Limb (tissue), 2 donors: ENCODE results near the gene PRAME.
"Not testable (repeated sequence)": the region's sequence is repeated elsewhere in the genome, so short reads cannot be mapped to it uniquely, and the experiment has no call there.

Source experiments
- DNase-seq, 2 donors: peaks; one replicate each; pipeline ENCODE4 v3.0.0-alpha.2; 2016; ENCODE audit errors: extremely low spot score in 2 of 2

The PRAME gene

DNA sequence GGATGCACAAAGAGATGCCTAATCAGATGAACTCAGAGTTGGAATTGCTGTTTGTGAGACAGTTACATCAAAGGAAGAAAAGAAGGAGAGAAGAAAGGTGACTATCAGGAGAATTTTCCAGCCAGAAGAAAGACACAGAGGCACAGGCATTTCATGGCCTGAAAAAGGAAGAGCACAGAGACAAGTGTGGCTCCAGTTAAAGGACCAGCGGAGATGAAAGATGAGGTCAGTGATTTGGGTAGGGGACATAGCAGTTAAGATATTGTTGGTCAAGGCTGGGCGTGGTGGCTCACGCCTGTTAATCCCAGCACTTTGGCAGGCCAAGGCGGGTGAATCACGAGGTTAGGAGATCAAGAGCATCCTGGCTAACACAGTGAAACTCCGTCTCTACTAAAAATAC is 35.6 kb downstream of the PRAME start:
- DNase-seq = no peak

GRCh38 chr22:22521631-22522030 is 37.4 kb downstream of the PRAME start:
- DNase-seq = no peak

- no peak for DNase-seq
Measured at GRCh38 chr22:22520667-22521602, 38.1 kb downstream of the PRAME start.

- DNase-seq = no peak
Measured at GRCh38 chr22:22520020-22520656, 38.9 kb downstream of the PRAME start, which contains the start of gene ZNF280A. Gene ZNF280A (minus strand): TSS chr22:22520270. CDS start chr22:22515630, 4,640 bp downstream.

- DNase-seq = no peak
Measured at GRCh38 chr22:22519591-22519990, 39.5 kb downstream of the PRAME start.

GRCh38 chr22:22516992-22517391 is 42.1 kb downstream of the PRAME start:
- DNase-seq = no peak

GRCh38 chr22:22515890-22516289 is 43.2 kb downstream of the PRAME start:
- no peak for DNase-seq

DNA sequence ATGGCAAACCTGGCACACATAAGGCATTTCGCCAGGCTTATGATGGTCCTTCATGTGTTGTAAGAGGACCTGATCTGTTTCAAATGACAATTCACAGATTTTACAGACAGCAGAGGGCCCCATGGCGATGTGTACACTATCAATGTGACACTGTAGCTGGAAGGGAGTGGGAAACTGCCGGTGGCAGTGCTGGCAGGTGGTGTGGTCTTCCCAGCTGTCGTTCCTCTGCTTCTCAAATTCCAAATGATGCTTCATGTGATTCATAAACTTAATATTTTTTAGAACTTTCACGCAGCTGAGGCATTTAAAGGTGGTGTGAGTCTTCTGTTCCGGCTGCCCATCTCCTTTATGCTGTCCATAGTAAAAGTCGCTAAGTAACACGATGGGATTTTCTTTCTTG is 44.6 kb downstream of the PRAME start:
- not testable (repeated sequence) for DNase-seq

DNA sequence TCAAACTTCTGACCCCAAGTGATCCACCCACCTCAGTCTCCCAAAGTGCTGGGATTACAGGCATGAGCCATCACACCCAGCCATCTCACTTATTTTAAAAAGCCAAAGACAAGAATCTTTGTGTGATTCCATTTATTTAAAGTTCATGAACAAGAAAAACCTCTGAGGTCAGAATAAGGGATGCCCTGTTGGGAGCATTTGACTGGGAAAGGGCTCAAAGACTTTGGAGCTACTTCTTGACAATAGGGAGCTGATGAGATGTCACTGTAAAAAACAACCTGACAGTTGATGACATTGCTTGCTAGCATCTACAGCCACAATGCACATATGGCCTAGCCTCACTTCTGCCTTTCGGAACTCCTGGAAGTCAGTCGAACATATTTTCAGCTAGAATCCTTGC is 45.4 kb downstream of the PRAME start:
- no peak for DNase-seq

DNA sequence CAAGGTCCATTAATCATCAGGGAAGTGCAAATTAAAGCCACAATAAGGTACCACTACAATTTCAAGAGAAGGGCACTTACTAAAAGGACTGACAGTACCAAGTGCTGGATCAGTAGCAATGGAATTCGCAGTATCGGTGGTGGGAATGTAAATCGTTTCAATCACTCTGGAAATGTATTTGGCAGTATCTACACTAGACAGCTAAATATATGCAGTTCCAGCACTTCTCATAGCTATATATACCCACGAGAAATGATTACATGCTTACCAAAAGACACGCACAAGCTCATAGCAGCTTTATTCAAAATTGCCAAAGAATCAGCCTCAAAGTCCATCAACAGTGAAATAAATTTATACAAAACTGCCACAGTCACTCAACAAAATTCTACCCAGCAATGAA is 46.1 kb downstream of the PRAME start:
- no peak for DNase-seq

GRCh38 chr22:22510833-22511232 is 48.2 kb downstream of the PRAME start:
- DNase-seq = not testable (repeated sequence)

- not testable (repeated sequence) for DNase-seq
Measured at GRCh38 chr22:22509912-22510311, 49.2 kb downstream of the PRAME start.

GRCh38 chr22:22508274-22509176 is 50.5 kb downstream of the PRAME start, which contains the start of gene ZNF280B:
Gene ZNF280B (minus strand): TSS chr22:22508742. CDS start chr22:22489398, 19,344 bp downstream.
- peak; percentile 66 to 89 for DNase-seq

DNA sequence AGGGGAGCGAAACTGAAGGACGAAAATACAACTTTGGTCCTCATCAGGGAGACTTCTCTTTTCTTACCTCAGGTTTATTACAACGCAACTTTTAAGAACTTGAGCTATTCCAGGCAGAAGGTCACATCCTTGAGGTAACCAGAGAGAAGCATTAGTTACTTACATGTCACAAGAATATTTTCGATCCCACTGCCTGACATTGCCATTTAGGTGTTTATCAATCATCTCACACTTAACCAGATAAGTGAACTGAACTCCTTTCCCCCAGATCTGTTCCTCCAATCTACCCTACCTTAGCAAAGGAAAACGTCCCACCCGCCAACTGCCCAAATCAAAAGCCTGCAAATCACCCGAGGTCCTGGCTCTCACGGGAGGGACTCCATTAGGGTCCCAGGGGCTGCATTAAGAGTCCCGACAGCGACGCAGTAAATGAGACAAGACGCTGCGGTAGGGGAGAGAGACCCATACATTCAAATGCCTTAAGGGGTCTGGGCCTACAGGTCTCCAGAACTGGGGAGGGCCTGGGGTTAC is 51.3 kb downstream of the PRAME start:
- DNase-seq = no peak

- no peak for DNase-seq
Measured at GRCh38 chr22:22506736-22507135, 52.3 kb downstream of the PRAME start.

- no peak for DNase-seq
Measured at GRCh38 chr22:22498267-22498666, 60.8 kb downstream of the PRAME start.
